ENCODE measurements around the gene CCRL2. TPM values are rescaled to one million over a fixed set of nuclear protein-coding genes. Genes with fewer than 3 reads are reported as not detected.
A peak's percentile ranks its signal among the peaks of the same experiment; 100 is the strongest.

CCRL2 gene
- polyA plus RNA-seq, 1 donor from 2014 or later, result not detected

GRCh38 chr3:46411271-46411670 lies 4.2 kb downstream of the CCRL2 start:
- H3K36me3 ChIP-seq (ENCODE audit: insufficient read depth, low read length), result no peaks in the 10 kb centered on the region
- no peak overlapping the region for H2AFZ ChIP-seq (ENCODE audit: low read depth, low read length)
- no peak overlapping the region for H3K27ac ChIP-seq (ENCODE audit: low read length)
- no peak overlapping the region for H3K4me2 ChIP-seq (ENCODE audit: low read length)
- H4K20me1 ChIP-seq (ENCODE audit: insufficient read depth), result no peaks in the 10 kb centered on the region
- no peak overlapping the region for H3K4me3 ChIP-seq (ENCODE audit: low read length)
- H3K9me3 ChIP-seq (ENCODE audit: low read length), result no peaks in the 10 kb centered on the region
- H3F3A ChIP-seq (ENCODE audit: insufficient read depth, low read length, poor library complexity, severe bottlenecking), result no peaks in the 10 kb centered on the region
- H3K9me2 ChIP-seq (ENCODE audit: insufficient read depth, low read length), result no peaks in the 10 kb centered on the region
- no peak for TF ChIP-seq RAD21 (conservative IDR thresholded peaks at IDR 0.05)
- TF ChIP-seq CTCF (IDR thresholded peaks at IDR 0.05; ENCODE audit: poor library complexity, severe bottlenecking), result no peak
- TF ChIP-seq EP300 (conservative IDR thresholded peaks at IDR 0.05; ENCODE audit: poor library complexity, severe bottlenecking), result no peak
- no peak for TF ChIP-seq TAF1 (IDR thresholded peaks at IDR 0.05; ENCODE audit: low read depth)
- TF ChIP-seq POLR2AphosphoS5 (IDR thresholded peaks at IDR 0.05), result no peak
- TF ChIP-seq REST (IDR thresholded peaks at IDR 0.05; ENCODE audit: borderline replicate concordance), result no peak
- no peak for TF ChIP-seq SMC3 (conservative IDR thresholded peaks at IDR 0.05; ENCODE audit: poor library complexity)
- TF ChIP-seq MXI1 (conservative IDR thresholded peaks at IDR 0.05; ENCODE audit: poor library complexity, severe bottlenecking), result no peak
- no peak for TF ChIP-seq EZH2 (IDR thresholded peaks at IDR 0.05; ENCODE audit: borderline replicate concordance, insufficient read depth, low read length, poor library complexity, severe bottlenecking)
- H3K27me3 ChIP-seq (ENCODE audit: insufficient read depth, low read depth, low read length), result no peaks in the 10 kb centered on the region
- no peaks in the 10 kb centered on the region for H3K79me2 ChIP-seq (replicated peaks; ENCODE audit: insufficient read depth, low read length)
- no peak overlapping the region for H3K9ac ChIP-seq (ENCODE audit: low read length)

GRCh38 chr3:46412786-46413298 lies 5.8 kb downstream of the CCRL2 start:
- Histone ChIP-seq H3K4me3 (ENCODE audit: low read length) (no peak overlapping the region), H3K79me2 (replicated peaks; ENCODE audit: insufficient read depth, low read length) (no peaks in the 10 kb centered on the region), H3K4me2 (ENCODE audit: low read length) (no peak overlapping the region), H3K27me3 (ENCODE audit: insufficient read depth, low read depth, low read length) (no peaks in the 10 kb centered on the region), H4K20me1 (ENCODE audit: insufficient read depth) (no peaks in the 10 kb centered on the region), H3K9me2 (ENCODE audit: insufficient read depth, low read length) (no peaks in the 10 kb centered on the region), H3K27ac (ENCODE audit: low read length) (peak overlapping the region; percentile 4), H3F3A (ENCODE audit: insufficient read depth, low read length, poor library complexity, severe bottlenecking) (no peaks in the 10 kb centered on the region), H3K9me3 (ENCODE audit: low read length) (no peaks in the 10 kb centered on the region), H3K9ac (ENCODE audit: low read length) (no peak overlapping the region), H3K36me3 (ENCODE audit: insufficient read depth, low read length) (no peaks in the 10 kb centered on the region), H2AFZ (ENCODE audit: low read depth, low read length) (no peak overlapping the region)
- TF ChIP-seq EP300 (conservative IDR thresholded peaks at IDR 0.05; ENCODE audit: poor library complexity, severe bottlenecking) (peak; percentile 34), REST (IDR thresholded peaks at IDR 0.05; ENCODE audit: borderline replicate concordance) (no peak)

Data from neural cell (in vitro differentiated cells).